Prostate gland (tissue), 2 donors: ENCODE measurements around the gene COTL1. TPM values are rescaled to one million over a fixed set of nuclear protein-coding genes. Genes with fewer than 3 reads are reported as not detected.
"Not testable (repeated sequence)": the region's sequence is repeated elsewhere in the genome, so short reads cannot be mapped to it uniquely, and the experiment has no call there.

Experiments
- DNase-seq: peaks from one replicate; pipeline ENCODE4 v3.0.0-alpha.2; 2019; ENCODE audit warnings: low spot score
- H3K27ac ChIP-seq, 2 donors: fragments of 200-600 bp; sonication (generic); 2 replicates each; pipeline ENCODE4 v1.5.1; 2017 to 2019
- H3K27me3 ChIP-seq: fragments of 200-600 bp; sonication (generic); replicated peaks from 2 replicates; pipeline ENCODE4 v1.5.1; 2019; ENCODE audit not compliant: insufficient read depth
- H3K36me3 ChIP-seq, 2 donors: fragments of 200-600 bp; sonication (generic); 1 replicate in 1 of 2; 2 replicates in 1 of 2; pipeline versions ENCODE4 v1.5.1 to v1.8.1; 2017 to 2019
- H3K4me1 ChIP-seq: fragments of 200-600 bp; sonication (generic); replicated peaks from 2 replicates; pipeline ENCODE4 v1.5.1; 2019
- H3K4me3 ChIP-seq, 2 donors: fragments of 200-600 bp; sonication (generic); 2 replicates each; pipeline ENCODE4 v1.5.1; 2017 to 2019
- H3K9me3 ChIP-seq: fragments of 200-600 bp; sonication (generic); 2 replicates; pipeline ENCODE4 v1.5.1; 2017
- CTCF ChIP-seq, 4 experiments: fragments of 200-600 bp in 2 of 4; fragments of 450-650 bp in 2 of 4; sonication (generic) in 2 of 4; IDR thresholded peaks; 1 replicate in 3 of 4; 2 replicates in 1 of 4; pipeline ENCODE4 v1.5.1; 2016 to 2019; ENCODE audit warnings: antibody characterized with exemption in 4 of 4, mild to moderate bottlenecking in 2 of 4, moderate library complexity in 2 of 4
- POLR2A ChIP-seq: fragments of 450-650 bp; IDR thresholded peaks from one replicate; pipeline ENCODE4 v1.6.1; 2016; ENCODE audit warnings: antibody characterized with exemption, mild to moderate bottlenecking
- POLR2AphosphoS5 ChIP-seq: sonication (generic); formaldehyde crosslinking; IDR thresholded peaks from one replicate; pipeline ENCODE4 v1.6.1; 2017; ENCODE audit warnings: antibody characterized with exemption
- WGBS: methylation state at CpG from one replicate; pipeline ENCODE4 v1.1.5; 2018; 5-methylcytosine and 5-hydroxymethylcytosine counted together
- intact Hi-C: fragments of 100-400 bp; cut with DNase I; formaldehyde crosslinking; loops from one replicate; pipeline ENCODE4 v1.14.2; 2022
- total RNA-seq, 2 donors: library from RNA; depleted of rRNA; stranded (reverse); fragments of >200 nt; gene quantifications; one replicate each; pipeline ENCODE4 v1.1.0, GENCODE V29; 2016

The COTL1 gene
- total RNA-seq, 2 donors from 2014 or later = 46.8 to 110 TPM

- no peak overlapping the region for H3K4me3 ChIP-seq
- intact Hi-C loops = no loop called here
- H3K27ac ChIP-seq = no peak overlapping the region
- H3K27me3 ChIP-seq = no peaks in the 10 kb centered on the region
- 69% methylated on average over 7 of the region's 7 CpGs for WGBS
- no peaks in the 10 kb centered on the region for H3K9me3 ChIP-seq
- no peak for DNase-seq
- no peaks in the 10 kb centered on the region for H3K36me3 ChIP-seq
- no peaks in the 10 kb centered on the region for H3K4me1 ChIP-seq
- no peak for TF ChIP-seq POLR2AphosphoS5
- no peak for TF ChIP-seq CTCF (IDR thresholded peaks at IDR 0.05)
- TF ChIP-seq POLR2A = no peak
Observed at GRCh38 chr16:84628226-84628731, 10.4 kb upstream of the COTL1 start.

DNA sequence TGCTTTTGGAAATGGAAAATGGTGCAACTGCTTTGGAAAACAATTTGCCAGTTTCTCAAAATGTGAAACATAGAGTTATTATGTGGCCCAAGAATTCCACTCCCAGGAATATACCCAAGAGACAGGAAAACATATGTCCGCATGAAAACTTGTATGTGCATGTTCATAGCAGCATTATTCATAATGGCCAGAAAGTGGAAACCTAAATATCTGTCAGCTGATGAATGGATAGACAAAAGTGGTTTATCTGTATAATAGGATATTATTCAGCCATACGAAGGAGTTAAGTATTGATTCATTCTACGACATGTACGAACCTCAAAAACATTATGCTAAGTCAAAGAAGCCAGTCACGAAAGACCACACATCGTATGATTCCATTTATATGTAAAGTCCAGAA, 7.7 kb upstream of the COTL1 start:
- TF ChIP-seq CTCF (IDR thresholded peaks at IDR 0.05) = no peak
- TF ChIP-seq POLR2AphosphoS5 = no peak
- Histone ChIP-seq H3K9me3 (no peaks in the 10 kb centered on the region), H3K27ac (no peak overlapping the region), H3K4me1 (no peaks in the 10 kb centered on the region), H3K27me3 (no peaks in the 10 kb centered on the region), H3K4me3 (no peak overlapping the region), H3K36me3 (no peaks in the 10 kb centered on the region)
- intact Hi-C loops = no loop called here
- no peak for DNase-seq
- WGBS = 92% methylated on average over 6 of the region's 6 CpGs

GRCh38 chr16:84620913-84621312, 3.0 kb upstream of the COTL1 start:
- 86% methylated on average over 10 of the region's 10 CpGs for WGBS
- H3K9me3 ChIP-seq, H3K4me1 ChIP-seq, H3K27ac ChIP-seq, DNase-seq, H3K27me3 ChIP-seq, H3K36me3 ChIP-seq, H3K4me3 ChIP-seq: not testable (repeated sequence)
- intact Hi-C loops = loop anchor here (5.0 kb wide), 1 partner anchor 106 kb away; no protein-coding TSS in a partner anchor

DNA sequence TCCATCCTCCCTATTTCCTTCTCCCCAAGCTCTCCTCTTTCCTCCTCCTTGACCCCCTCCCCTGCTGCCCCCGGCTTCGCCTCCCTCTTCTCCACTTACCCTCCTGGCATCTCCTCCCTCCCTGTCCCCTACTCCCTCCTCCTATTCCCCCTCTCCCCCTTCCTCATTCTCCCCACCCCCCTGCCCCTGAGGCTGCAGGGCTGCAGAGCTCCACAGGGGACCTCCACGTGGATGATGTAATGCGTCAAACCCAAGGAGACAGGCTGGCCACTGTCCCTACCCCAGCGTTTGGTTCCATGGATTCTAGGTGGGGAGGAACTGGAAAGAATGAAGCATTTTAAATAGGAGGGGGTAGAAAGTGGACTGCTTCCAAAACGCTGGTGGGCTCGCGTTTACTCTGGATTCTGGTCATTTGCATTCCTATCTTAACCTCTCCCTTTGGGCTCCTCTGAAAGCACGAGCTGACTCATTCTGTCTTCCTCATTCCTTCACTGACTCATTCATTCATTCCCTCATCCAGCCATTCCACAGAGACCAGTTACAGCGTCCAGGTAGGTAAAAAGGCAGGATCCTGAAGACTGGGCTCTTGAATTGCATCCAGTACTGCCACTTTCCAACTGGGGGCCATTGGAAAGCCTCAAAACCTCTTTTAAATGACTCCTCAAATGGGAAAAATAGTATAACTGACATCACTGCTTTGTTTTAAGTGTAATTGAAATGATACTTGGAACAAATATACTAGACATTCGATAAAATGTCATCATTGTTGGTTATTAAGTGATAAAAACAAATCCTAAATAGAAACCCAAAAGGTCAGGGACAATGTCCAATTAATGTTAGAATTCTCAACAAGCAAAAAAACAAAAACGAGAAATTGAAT, 943 bp upstream of the COTL1 start:
- Histone ChIP-seq H3K4me1 (peaks cover 9% of the 10 kb centered on the region), H3K9me3 (no peaks in the 10 kb centered on the region), H3K27ac (no peak overlapping the region), H3K4me3 (no peak overlapping the region), H3K27me3 (no peaks in the 10 kb centered on the region), H3K36me3 (no peaks in the 10 kb centered on the region)
- intact Hi-C loops = loop anchor here (5.0 kb wide), 1 partner anchor 87 kb away; no protein-coding TSS in a partner anchor
- 23% methylated on average over 12 of the region's 12 CpGs for WGBS
- TF ChIP-seq POLR2AphosphoS5 (no peak), CTCF (IDR thresholded peaks at IDR 0.05) (no peak), POLR2A (no peak)
- no peak for DNase-seq

GRCh38 chr16:84617041-84617790, 662 bp downstream of the COTL1 start:
- 3% methylated on average over 46 of the region's 54 CpGs for WGBS
- H3K4me3 ChIP-seq = peak overlapping the region; percentile 66 to 67
- peaks cover 9% of the 10 kb centered on the region for H3K4me1 ChIP-seq
- H3K9me3 ChIP-seq = no peaks in the 10 kb centered on the region
- intact Hi-C loops = loop anchor here (5.0 kb wide), 1 partner anchor 85 kb away; no protein-coding TSS in a partner anchor
- H3K36me3 ChIP-seq = no peaks in the 10 kb centered on the region
- H3K27me3 ChIP-seq = no peaks in the 10 kb centered on the region
- peak in 1 of 4 experiments; percentile 1 for TF ChIP-seq CTCF (IDR thresholded peaks at IDR 0.05)
- TF ChIP-seq POLR2AphosphoS5 = no peak
- H3K27ac ChIP-seq = peak overlapping the region; percentile 52 to 61
- no peak for DNase-seq
